HUES6 (cell line): ENCODE measurements around the gene RELL2.

Experiments
- H3K27ac ChIP-seq: 2 replicates; pipeline ENCODE4 v1.7.0; 2013; ENCODE audit warnings: low read depth, mild to moderate bottlenecking, low read length, inconsistent platforms
- H3K27me3 ChIP-seq: 2 replicates; pipeline ENCODE4 v1.6.1; 2013; ENCODE audit warnings: low read length; ENCODE audit not compliant: control insufficient read depth, insufficient read depth
- H3K36me3 ChIP-seq: 2 replicates; pipeline ENCODE4 v1.6.1; 2013; ENCODE audit warnings: low read length; ENCODE audit not compliant: control insufficient read depth, insufficient read depth
- H3K4me1 ChIP-seq: 2 replicates; pipeline ENCODE4 v1.6.1; 2013; ENCODE audit warnings: low read length; ENCODE audit not compliant: control insufficient read depth, insufficient read depth
- H3K4me3 ChIP-seq: 2 replicates; pipeline ENCODE4 v1.5.1; 2013; ENCODE audit warnings: low read depth, low read length
- H3K9ac ChIP-seq: one replicate; pipeline ENCODE4 v1.6.1; 2013; ENCODE audit warnings: mild to moderate bottlenecking, low read length
- H3K9me3 ChIP-seq: 2 replicates; pipeline ENCODE4 v1.6.1; 2013; ENCODE audit warnings: low read depth, low read length; ENCODE audit not compliant: control insufficient read depth, insufficient read depth

RELL2 gene

GRCh38 chr5:141665995-141666940 lies 29.5 kb downstream of the RELL2 start:
- Histone ChIP-seq H3K9me3 (no peaks in the 10 kb centered on the region), H3K9ac (no peak overlapping the region), H3K36me3 (peaks cover 59% of the 10 kb centered on the region), H3K27ac (no peak overlapping the region), H3K27me3 (no peaks in the 10 kb centered on the region), H3K4me3 (no peak overlapping the region), H3K4me1 (no peaks in the 10 kb centered on the region)

DNA sequence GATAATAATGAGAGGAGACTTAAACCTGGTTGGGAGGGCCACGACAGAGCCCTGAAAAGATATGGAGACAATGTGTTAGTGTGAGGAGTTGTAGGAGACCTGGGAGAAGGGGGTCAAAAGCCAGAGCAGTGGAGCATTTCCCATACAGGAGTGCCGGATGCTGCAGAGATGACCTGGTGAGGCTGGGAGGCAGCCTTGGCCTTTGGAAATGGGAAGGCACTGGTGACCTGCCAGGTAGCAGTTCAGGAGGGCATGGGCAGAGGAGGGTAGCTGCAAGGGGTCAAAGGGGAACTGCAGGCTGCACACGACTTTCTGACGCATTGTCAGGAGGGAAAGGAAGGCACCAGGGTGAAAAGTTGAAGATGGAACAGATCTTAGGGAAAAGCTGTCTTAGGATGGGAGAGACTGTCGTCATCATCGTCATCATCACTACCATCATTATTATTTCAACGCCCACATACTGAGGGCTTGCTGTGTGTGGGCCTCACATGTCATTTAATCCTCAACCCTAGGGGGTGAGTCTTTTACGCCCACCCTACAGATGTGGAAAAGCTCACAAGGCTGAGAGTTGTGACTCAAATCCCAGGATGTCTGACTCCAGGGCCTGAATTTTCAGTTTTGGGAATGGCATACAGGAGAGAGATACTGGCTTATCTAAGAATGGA lies 31.9 kb downstream of the RELL2 start:
- H3K4me1 ChIP-seq = peaks cover 10% of the 10 kb centered on the region
- H3K4me3 ChIP-seq = no peak overlapping the region
- H3K9me3 ChIP-seq = no peaks in the 10 kb centered on the region
- no peak overlapping the region for H3K27ac ChIP-seq
- no peaks in the 10 kb centered on the region for H3K27me3 ChIP-seq
- no peak overlapping the region for H3K9ac ChIP-seq
- peaks cover 55% of the 10 kb centered on the region for H3K36me3 ChIP-seq

GRCh38 chr5:141669520-141669919 lies 32.7 kb downstream of the RELL2 start:
- Histone ChIP-seq H3K9ac (no peak overlapping the region), H3K27me3 (no peaks in the 10 kb centered on the region), H3K9me3 (no peaks in the 10 kb centered on the region), H3K4me3 (no peak overlapping the region), H3K27ac (no peak overlapping the region), H3K4me1 (peaks cover 16% of the 10 kb centered on the region), H3K36me3 (peaks cover 48% of the 10 kb centered on the region)

GRCh38 chr5:141672071-141672840 lies 35.5 kb downstream of the RELL2 start:
- H3K4me3 ChIP-seq = no peak overlapping the region
- no peak overlapping the region for H3K27ac ChIP-seq
- H3K27me3 ChIP-seq = no peaks in the 10 kb centered on the region
- H3K9ac ChIP-seq = no peak overlapping the region
- peaks cover 46% of the 10 kb centered on the region for H3K36me3 ChIP-seq
- H3K9me3 ChIP-seq = no peaks in the 10 kb centered on the region
- peaks cover 25% of the 10 kb centered on the region for H3K4me1 ChIP-seq

GRCh38 chr5:141672841-141673813 lies 36.3 kb downstream of the RELL2 start:
- Histone ChIP-seq H3K4me1 (peaks cover 25% of the 10 kb centered on the region), H3K27ac (0 out of 2 replicates have a peak overlapping the region, but pooled peaks have one; percentile 10), H3K4me3 (0 out of 2 replicates have a peak overlapping the region, but pooled peaks have one; percentile 1), H3K9me3 (no peaks in the 10 kb centered on the region), H3K27me3 (no peaks in the 10 kb centered on the region), H3K9ac (peak overlapping the region; percentile 8), H3K36me3 (peaks cover 48% of the 10 kb centered on the region)

GRCh38 chr5:141674747-141675146 lies 38.0 kb downstream of the RELL2 start:
- peak overlapping the region; percentile 55 for H3K9ac ChIP-seq
- H3K27me3 ChIP-seq = no peaks in the 10 kb centered on the region
- H3K9me3 ChIP-seq = no peaks in the 10 kb centered on the region
- H3K4me1 ChIP-seq = peaks cover 25% of the 10 kb centered on the region
- peaks cover 46% of the 10 kb centered on the region for H3K36me3 ChIP-seq
- H3K27ac ChIP-seq = peak overlapping the region; percentile 80
- H3K4me3 ChIP-seq = no peak overlapping the region

GRCh38 chr5:141675672-141676071 lies 38.9 kb downstream of the RELL2 start:
- Histone ChIP-seq H3K4me1 (peaks cover 31% of the 10 kb centered on the region), H3K4me3 (no peak overlapping the region), H3K27me3 (no peaks in the 10 kb centered on the region), H3K36me3 (peaks cover 39% of the 10 kb centered on the region), H3K9ac (no peak overlapping the region), H3K27ac (no peak overlapping the region), H3K9me3 (no peaks in the 10 kb centered on the region)

DNA sequence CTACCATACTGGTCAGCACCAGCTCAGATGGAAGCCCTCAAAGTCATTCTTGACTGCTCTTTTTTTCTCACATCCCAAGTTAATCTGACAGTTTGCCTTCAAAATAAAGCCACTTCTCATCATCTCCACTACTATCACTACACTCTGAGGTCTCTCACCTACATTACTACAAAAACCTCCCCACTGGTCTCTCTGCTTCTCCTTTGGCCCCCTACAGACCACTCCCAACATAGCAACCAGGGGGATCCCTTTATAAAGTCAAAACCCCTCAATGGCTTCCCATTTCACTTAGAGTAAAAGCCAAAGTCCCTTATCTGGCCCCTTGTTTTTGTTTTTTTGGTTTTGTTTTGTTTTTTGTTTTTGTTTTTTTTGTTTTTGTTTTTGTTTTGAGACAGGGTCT lies 40.6 kb downstream of the RELL2 start:
- no peaks in the 10 kb centered on the region for H3K27me3 ChIP-seq
- peaks cover 21% of the 10 kb centered on the region for H3K36me3 ChIP-seq

DNA sequence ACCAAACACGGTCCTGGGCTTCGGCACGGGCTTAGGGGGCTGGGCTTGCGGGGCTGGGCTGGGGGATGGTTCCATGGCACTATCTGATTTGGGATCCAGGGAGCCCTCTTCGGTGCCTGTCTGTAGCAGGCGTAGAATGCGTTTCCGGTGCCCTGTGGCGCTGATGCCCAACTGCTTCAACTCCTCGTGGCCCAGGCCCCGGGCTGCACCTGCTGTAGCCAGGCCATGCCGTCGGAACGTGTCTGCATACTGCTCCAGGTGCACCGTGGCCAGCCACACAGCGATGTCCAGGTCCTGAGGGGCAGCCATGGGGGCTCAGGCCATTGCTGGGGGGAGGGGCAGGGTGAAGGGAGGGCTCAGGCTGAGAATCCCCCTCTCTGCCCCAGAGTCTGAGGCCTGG lies 43.4 kb downstream of the RELL2 start:
- H3K9ac ChIP-seq = no peak overlapping the region
- no peaks in the 10 kb centered on the region for H3K9me3 ChIP-seq
- no peak overlapping the region; the same call in 1 of the 2 replicates for H3K27ac ChIP-seq
- no peaks in the 10 kb centered on the region for H3K27me3 ChIP-seq
- H3K4me3 ChIP-seq = no peak overlapping the region
- peaks cover 16% of the 10 kb centered on the region for H3K36me3 ChIP-seq
- peaks cover 36% of the 10 kb centered on the region for H3K4me1 ChIP-seq

More for the DNA sequence above, 40.6 kb downstream of the RELL2 start:
- H3K9me3 ChIP-seq = no peaks in the 10 kb centered on the region
- peaks cover 41% of the 10 kb centered on the region for H3K4me1 ChIP-seq
- no peak overlapping the region for H3K4me3 ChIP-seq
- H3K9ac ChIP-seq = no peak overlapping the region
- no peak overlapping the region for H3K27ac ChIP-seq

- Histone ChIP-seq H3K9ac (peak overlapping the region; percentile 93), H3K4me1 (peaks cover 33% of the 10 kb centered on the region), H3K4me3 (peak overlapping the region; percentile 69), H3K27me3 (no peaks in the 10 kb centered on the region), H3K9me3 (no peaks in the 10 kb centered on the region), H3K36me3 (peaks cover 16% of the 10 kb centered on the region), H3K27ac (peak overlapping the region; percentile 79; the same call in 1 of the 2 replicates)
Observed at GRCh38 chr5:141680751-141681201, 44.0 kb downstream of the RELL2 start.
